ENCODE data around the gene SIMC1.

DNA sequence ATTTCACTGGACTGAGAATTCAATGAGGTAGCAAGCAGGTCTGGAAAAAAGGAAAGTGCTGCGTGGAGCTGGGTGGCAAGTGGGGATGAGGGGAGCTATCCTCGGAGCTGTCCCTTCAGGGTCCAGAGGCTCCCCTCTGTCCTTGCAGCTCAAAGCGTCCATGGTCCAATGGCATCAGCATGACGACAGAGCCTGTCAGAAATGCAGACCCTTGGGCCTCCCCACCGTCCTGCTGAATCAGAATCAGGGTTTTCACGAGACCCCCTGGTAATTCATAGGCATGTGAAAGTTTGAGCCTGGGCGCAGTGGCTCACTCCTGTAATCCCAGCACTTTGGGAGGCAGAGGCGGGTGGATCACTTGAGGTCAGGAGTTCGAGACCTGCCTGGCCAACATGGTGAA, 155.9 kb downstream of the SIMC1 start:
- TF ChIP-seq POLR2AphosphoS5 (IDR thresholded peaks at IDR 0.05; ENCODE audit: insufficient read depth in 1 of 2, low read depth in 1 of 2) (no peak), POLR2A (IDR thresholded peaks at IDR 0.05) (no peak)

Data from vagina (tissue), 2 donors.